WI38 (cell line): Measurements from ENCODE around the gene ZNF446.
A peak's percentile ranks its signal among the peaks of the same experiment; 100 is the strongest.

Experiments
- H3K4me3 ChIP-seq: 2 replicates; pipeline ENCODE4 v1.5.1; 2011; ENCODE audit warnings: low read depth, mild to moderate bottlenecking, control low read depth, low read length
- TF ChIP-seq, protein P1 (sequence below): IDR thresholded peaks from 2 replicates; pipeline ENCODE4 v1.5.1; 2012; ENCODE audit warnings: low read depth, mild to moderate bottlenecking, control low read depth, low read length

Gene ZNF446

DNA sequence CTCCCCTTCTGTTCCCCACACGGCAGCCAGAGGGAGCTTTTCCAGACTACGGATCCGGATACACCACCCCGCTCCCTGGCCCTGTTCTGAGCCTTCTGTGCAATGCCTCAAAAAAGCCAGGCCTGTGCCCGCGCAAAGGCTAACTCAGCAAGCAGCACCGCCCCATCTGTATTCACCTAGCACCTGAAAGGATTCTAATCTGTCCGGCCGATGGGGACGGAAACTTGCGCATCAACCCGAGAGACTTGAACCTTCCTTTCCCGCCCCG, 42.9 kb downstream of the ZNF446 start:
- H3K4me3 ChIP-seq: peak overlapping the region; percentile 84
- TF ChIP-seq, protein P1, sequence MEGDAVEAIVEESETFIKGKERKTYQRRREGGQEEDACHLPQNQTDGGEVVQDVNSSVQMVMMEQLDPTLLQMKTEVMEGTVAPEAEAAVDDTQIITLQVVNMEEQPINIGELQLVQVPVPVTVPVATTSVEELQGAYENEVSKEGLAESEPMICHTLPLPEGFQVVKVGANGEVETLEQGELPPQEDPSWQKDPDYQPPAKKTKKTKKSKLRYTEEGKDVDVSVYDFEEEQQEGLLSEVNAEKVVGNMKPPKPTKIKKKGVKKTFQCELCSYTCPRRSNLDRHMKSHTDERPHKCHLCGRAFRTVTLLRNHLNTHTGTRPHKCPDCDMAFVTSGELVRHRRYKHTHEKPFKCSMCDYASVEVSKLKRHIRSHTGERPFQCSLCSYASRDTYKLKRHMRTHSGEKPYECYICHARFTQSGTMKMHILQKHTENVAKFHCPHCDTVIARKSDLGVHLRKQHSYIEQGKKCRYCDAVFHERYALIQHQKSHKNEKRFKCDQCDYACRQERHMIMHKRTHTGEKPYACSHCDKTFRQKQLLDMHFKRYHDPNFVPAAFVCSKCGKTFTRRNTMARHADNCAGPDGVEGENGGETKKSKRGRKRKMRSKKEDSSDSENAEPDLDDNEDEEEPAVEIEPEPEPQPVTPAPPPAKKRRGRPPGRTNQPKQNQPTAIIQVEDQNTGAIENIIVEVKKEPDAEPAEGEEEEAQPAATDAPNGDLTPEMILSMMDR: peak; percentile 82; the same call in 1 of the 2 replicates

DNA sequence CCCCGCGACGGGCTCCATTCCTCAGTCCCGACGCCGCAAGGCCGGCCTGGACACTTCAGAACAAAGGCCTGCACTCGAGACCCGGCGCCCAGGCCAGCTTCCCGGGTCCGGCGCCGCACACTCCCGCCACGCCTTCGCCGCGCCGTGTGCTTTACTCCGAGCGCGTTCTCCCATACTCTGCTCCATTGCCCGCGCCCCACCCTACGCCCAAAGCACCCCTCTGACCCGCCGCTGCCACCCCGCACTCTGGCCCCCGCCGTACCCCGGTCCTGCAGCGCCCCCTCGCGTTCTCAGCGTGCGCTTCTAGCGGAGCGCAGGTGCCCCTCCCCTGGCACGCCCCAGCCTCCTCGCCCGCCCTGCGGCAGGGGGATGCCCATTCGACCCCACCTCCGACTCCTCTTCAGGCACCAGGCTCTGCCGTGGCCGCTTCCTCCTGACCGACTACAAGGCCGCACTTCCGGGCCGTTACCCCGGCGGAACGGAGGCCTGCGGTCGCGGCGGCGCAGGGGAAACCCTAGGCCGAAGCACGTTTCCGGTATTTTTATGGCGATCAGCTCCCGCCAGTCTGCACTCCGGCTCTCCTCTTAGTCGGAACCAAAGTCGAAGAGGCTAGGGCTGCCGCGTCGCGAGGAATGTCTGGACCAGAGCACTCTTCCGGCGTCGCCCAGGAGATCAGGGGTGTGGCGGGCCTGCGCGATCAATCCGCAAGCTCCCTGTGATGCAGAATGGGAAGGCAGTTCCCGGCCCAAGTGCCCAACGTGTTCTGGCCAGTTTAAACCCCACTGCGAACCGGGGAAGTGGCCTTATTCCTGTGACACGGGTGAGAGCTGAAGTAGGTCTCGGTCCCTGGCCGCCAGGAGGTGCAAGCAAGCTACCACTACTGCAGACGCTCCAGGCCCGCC, 43.5 kb downstream of the ZNF446 start, which contains the start of gene ZBTB45:
TSS of gene ZBTB45 (minus strand) at position 456 of the 902 bp plus-strand sequence. CDS start 2,137 bp downstream, outside the sequence.
- peak within 1 kb of the TSS; percentile 84 for H3K4me3 ChIP-seq
- TF ChIP-seq, protein P1: peak; percentile 79

DNA sequence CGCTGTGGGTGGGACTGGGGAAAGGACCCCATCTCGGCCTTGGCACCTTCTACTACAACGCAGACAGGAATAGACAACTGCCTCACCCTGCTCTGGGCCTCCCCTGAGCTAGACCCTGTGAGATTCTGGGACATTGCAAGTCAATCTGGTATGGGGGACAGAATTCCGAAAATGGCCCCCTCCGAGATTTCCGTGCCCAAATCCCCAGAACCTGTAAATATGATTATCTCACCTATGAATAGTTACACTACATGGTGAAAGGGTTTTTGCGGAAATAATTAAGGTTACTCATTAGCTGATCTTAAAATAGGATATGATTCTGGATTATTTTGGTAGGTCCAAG, 44.1 kb downstream of the ZNF446 start:
- TF ChIP-seq, protein P1: no peak
- peak overlapping the region; percentile 84 for H3K4me3 ChIP-seq

DNA sequence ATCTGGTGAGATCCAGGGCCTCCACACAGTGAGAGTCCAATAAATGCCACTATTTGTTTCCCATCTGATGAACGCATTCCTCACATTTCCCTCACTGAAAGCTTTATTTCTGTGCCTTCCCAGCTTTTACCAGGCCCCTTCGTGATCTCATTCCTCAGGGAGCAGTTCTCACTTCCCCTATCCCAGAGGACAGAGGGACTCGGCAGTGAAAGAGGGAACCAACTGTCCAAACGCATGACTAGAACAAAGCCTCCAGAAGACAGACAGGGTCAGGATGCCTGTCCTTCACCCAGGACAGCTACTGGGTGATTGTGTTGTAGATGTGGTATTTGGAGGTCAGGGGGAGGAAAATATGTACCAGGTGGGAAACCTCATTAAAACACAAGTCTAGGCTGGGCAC, 45.5 kb downstream of the ZNF446 start:
- TF ChIP-seq, protein P1: no peak

DNA sequence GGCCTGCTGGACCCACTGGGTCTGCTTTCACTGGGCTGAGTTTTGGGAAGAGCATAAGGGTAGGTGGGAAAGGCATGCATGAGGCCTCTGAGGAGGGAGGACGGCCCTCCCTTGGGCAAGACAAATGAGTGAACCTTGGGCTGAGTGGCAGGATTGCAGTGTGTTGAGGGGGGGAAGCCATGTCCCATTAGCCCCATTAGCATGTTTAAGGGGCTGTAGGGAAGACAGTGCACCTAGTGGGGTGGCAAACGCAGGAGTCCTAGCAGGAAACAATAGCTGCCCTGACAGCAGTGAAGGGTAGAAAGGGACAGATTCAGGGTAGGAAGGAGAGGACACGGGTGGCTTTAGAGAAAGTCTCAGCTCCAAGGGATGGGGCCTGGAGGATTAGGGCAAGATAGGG, 46.6 kb downstream of the ZNF446 start:
- no peak overlapping the region for H3K4me3 ChIP-seq
- TF ChIP-seq, protein P1: no peak

More for the DNA sequence above, 45.5 kb downstream of the ZNF446 start:
- no peak overlapping the region for H3K4me3 ChIP-seq

DNA sequence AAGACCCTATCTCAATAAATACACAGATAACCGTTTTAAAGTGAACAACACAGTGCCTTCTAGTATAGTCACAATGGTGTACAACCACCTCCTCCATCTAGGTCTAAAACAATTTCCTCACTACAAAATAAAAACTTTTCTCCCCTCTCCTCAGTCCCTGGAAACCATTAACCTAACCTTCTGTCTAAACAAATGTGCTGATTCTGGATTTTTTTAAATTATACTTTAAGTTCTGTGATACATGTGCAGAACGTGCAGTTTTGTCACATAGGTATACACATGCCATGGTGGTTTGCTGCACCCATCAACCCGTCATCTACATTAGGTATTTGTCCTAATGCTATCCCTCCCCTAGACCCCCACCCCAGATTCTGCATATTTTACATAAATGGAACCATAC, 53.3 kb downstream of the ZNF446 start:
- no peak overlapping the region for H3K4me3 ChIP-seq
- TF ChIP-seq, protein P1: no peak
